Mesenchymal stem cell (in vitro differentiated cells and primary cell): Measurements from ENCODE around the gene ARHGAP9.
"Not testable (repeated sequence)": the region's sequence is repeated elsewhere in the genome, so short reads cannot be mapped to it uniquely, and the experiment has no call there.

Source experiments
- DNase-seq: peaks from one replicate; pipeline ENCODE4 v3.0.0-alpha.2; 2013
- H2AFZ ChIP-seq: one replicate; pipeline ENCODE4 v1.6.1; 2013; ENCODE audit warnings: low read depth, mild to moderate bottlenecking, control low read depth, inconsistent platforms, low read length, moderate library complexity
- H2AK5ac ChIP-seq: 2 replicates; pipeline ENCODE4 v1.6.1; 2013; ENCODE audit warnings: low read length, moderate library complexity, mild to moderate bottlenecking, inconsistent platforms; ENCODE audit not compliant: severe bottlenecking
- H2BK120ac ChIP-seq: one replicate; pipeline ENCODE4 v1.6.1; 2013; ENCODE audit warnings: low read depth, mild to moderate bottlenecking, inconsistent platforms, low read length, moderate library complexity
- H2BK12ac ChIP-seq, 2 experiments: one replicate each; pipeline ENCODE4 v1.6.1; 2013; ENCODE audit warnings: inconsistent platforms in 2 of 2, low read length in 2 of 2, mild to moderate bottlenecking in 2 of 2, moderate library complexity in 2 of 2, control low read depth in 1 of 2
- H2BK15ac ChIP-seq: one replicate; pipeline ENCODE4 v1.6.1; 2013; ENCODE audit warnings: mild to moderate bottlenecking, low read depth, inconsistent platforms; ENCODE audit not compliant: poor library complexity, severe bottlenecking
- H2BK5ac ChIP-seq: 2 replicates; pipeline ENCODE4 v1.6.1; 2013; ENCODE audit warnings: low read depth, mild to moderate bottlenecking, low read length, control low read depth, inconsistent platforms; ENCODE audit not compliant: poor library complexity, severe bottlenecking
- H3K14ac ChIP-seq, 2 experiments: one replicate each; pipeline ENCODE4 v1.6.1; 2013; ENCODE audit warnings: inconsistent platforms in 2 of 2, low read length in 2 of 2, control low read depth in 1 of 2, mild to moderate bottlenecking in 1 of 2, moderate library complexity in 1 of 2
- H3K18ac ChIP-seq, 2 experiments: one replicate each; pipeline ENCODE4 v1.6.1; 2013; ENCODE audit warnings: inconsistent platforms in 2 of 2, low read length in 2 of 2, control low read depth in 1 of 2, low read depth in 1 of 2, mild to moderate bottlenecking in 1 of 2
- H3K23ac ChIP-seq, 2 experiments: one replicate each; pipeline ENCODE4 v1.6.1; 2013; ENCODE audit warnings: inconsistent platforms in 2 of 2, low read length in 2 of 2, mild to moderate bottlenecking in 2 of 2, moderate library complexity in 2 of 2, control low read depth in 1 of 2
- H3K27ac ChIP-seq: 2 replicates; pipeline ENCODE4 v1.5.1; 2013; ENCODE audit warnings: mild to moderate bottlenecking, moderate library complexity, low read length, control low read depth, inconsistent platforms; ENCODE audit not compliant: poor library complexity, severe bottlenecking
- H3K27me3 ChIP-seq, 2 experiments: 2 replicates each; pipeline versions ENCODE4 v1.6.1 to v1.7.0; 2013; ENCODE audit warnings: low read length in 2 of 2, mild to moderate bottlenecking in 2 of 2, moderate library complexity in 2 of 2, control low read depth in 1 of 2, inconsistent platforms in 1 of 2; ENCODE audit not compliant: control insufficient read depth in 1 of 2, insufficient read depth in 1 of 2
- H3K36me3 ChIP-seq, 2 experiments: 2 replicates each; pipeline versions ENCODE4 v1.6.1 to v1.7.0; 2013; ENCODE audit warnings: low read length in 2 of 2, control low read depth in 1 of 2, inconsistent platforms in 1 of 2, low read depth in 1 of 2, mild to moderate bottlenecking in 1 of 2; ENCODE audit not compliant: insufficient read depth in 2 of 2, control insufficient read depth in 1 of 2
- H3K4ac ChIP-seq, 2 experiments: one replicate each; pipeline ENCODE4 v1.6.1; 2013; ENCODE audit warnings: inconsistent platforms in 2 of 2, low read length in 2 of 2, mild to moderate bottlenecking in 2 of 2, moderate library complexity in 2 of 2, control low read depth in 1 of 2, low read depth in 1 of 2
- H3K4me1 ChIP-seq: 2 replicates; pipeline ENCODE4 v1.6.1; 2013; ENCODE audit warnings: low read depth, low read length, control low read depth; ENCODE audit not compliant: control insufficient read depth, insufficient read depth
- H3K4me2 ChIP-seq: 2 replicates; pipeline ENCODE4 v1.6.1; 2013; ENCODE audit warnings: low read length, mild to moderate bottlenecking, inconsistent platforms; ENCODE audit not compliant: poor library complexity, severe bottlenecking
- H3K4me3 ChIP-seq, 2 experiments: 2 replicates each; pipeline versions ENCODE4 v1.5.1 to v1.7.0; 2013; ENCODE audit warnings: low read length in 2 of 2, mild to moderate bottlenecking in 2 of 2, control low read depth in 1 of 2, low read depth in 1 of 2; ENCODE audit not compliant: insufficient read depth in 1 of 2
- H3K79me1 ChIP-seq: replicated peaks from 2 replicates; pipeline ENCODE4 v1.6.1; 2013; ENCODE audit warnings: mild to moderate bottlenecking, control low read depth, low read length, inconsistent platforms; ENCODE audit not compliant: poor library complexity, severe bottlenecking
- H3K9ac ChIP-seq: 2 replicates; pipeline ENCODE4 v1.7.0; 2013; ENCODE audit warnings: mild to moderate bottlenecking, low read length, moderate library complexity
- H3K9me3 ChIP-seq: 2 replicates; pipeline ENCODE4 v1.7.0; 2013; ENCODE audit warnings: mild to moderate bottlenecking, low read length; ENCODE audit not compliant: control insufficient read depth
- H4K8ac ChIP-seq: one replicate; pipeline ENCODE4 v1.6.1; 2013; ENCODE audit warnings: inconsistent platforms, mild to moderate bottlenecking, low read length, moderate library complexity
- H4K91ac ChIP-seq: one replicate; pipeline ENCODE4 v1.6.1; 2013; ENCODE audit warnings: mild to moderate bottlenecking, low read length, inconsistent platforms
- WGBS: methylation state at CpG from one replicate; pipeline ENCODE4 v1.1.7; 2013; ENCODE audit warnings: mixed read lengths; 5-methylcytosine and 5-hydroxymethylcytosine counted together

ARHGAP9 gene

GRCh38 chr12:57502311-57502969, 22.8 kb upstream of the ARHGAP9 start:
- not testable (repeated sequence) for DNase-seq, H2BK120ac ChIP-seq, H3K27me3 ChIP-seq, H3K14ac ChIP-seq, H2AK5ac ChIP-seq, H3K4me3 ChIP-seq, H2BK5ac ChIP-seq, H3K18ac ChIP-seq, H3K4ac ChIP-seq, H3K4me1 ChIP-seq, H3K9me3 ChIP-seq, H3K9ac ChIP-seq, H4K91ac ChIP-seq, H3K23ac ChIP-seq, H3K27ac ChIP-seq, H2BK12ac ChIP-seq, H3K4me2 ChIP-seq, H2BK15ac ChIP-seq, H4K8ac ChIP-seq, H2AFZ ChIP-seq
- 98% methylated on average over 17 of the region's 22 CpGs for WGBS
- Histone ChIP-seq H3K36me3 (peaks cover 74 to 77% of the 10 kb centered on the region in 2 experiments), H3K79me1 (peaks cover 36% of the 10 kb centered on the region)

- Histone ChIP-seq H2BK120ac (no peak overlapping the region), H2AFZ (no peak overlapping the region), H3K4ac (no peak overlapping the region), H4K91ac (no peak overlapping the region), H2BK15ac (no peak overlapping the region), H3K14ac (no peak overlapping the region), H3K27me3 (no peaks in the 10 kb centered on the region), H3K9ac (no peak overlapping the region), H3K27ac (no peak overlapping the region), H3K36me3 (peaks cover 80 to 83% of the 10 kb centered on the region in 2 experiments), H3K4me3 (no peak overlapping the region), H3K23ac (no peak overlapping the region), H4K8ac (no peak overlapping the region), H3K9me3 (no peaks in the 10 kb centered on the region), H3K79me1 (peaks cover 33% of the 10 kb centered on the region), H2AK5ac (no peak overlapping the region), H3K4me1 (no peaks in the 10 kb centered on the region), H2BK12ac (no peak overlapping the region), H3K4me2 (no peak overlapping the region), H2BK5ac (no peak overlapping the region), H3K18ac (no peak overlapping the region)
- DNase-seq: no peak
- 96% methylated on average over 11 of the region's 11 CpGs for WGBS
These were observed 20.5 kb upstream of the ARHGAP9 start for GRCh38 chr12:57500213-57500612.

GRCh38 chr12:57498571-57498970, 18.9 kb upstream of the ARHGAP9 start:
- no peaks in the 10 kb centered on the region for H3K27me3 ChIP-seq
- no peak overlapping the region for H4K8ac ChIP-seq
- peaks cover 29% of the 10 kb centered on the region for H3K79me1 ChIP-seq
- DNase-seq: no peak
- H3K27ac ChIP-seq: no peak overlapping the region
- H3K4me2 ChIP-seq: no peak overlapping the region
- no peak overlapping the region for H2AK5ac ChIP-seq
- H2BK12ac ChIP-seq: no peak overlapping the region
- no peak overlapping the region for H3K9ac ChIP-seq
- H2BK15ac ChIP-seq: no peak overlapping the region
- H3K4me3 ChIP-seq: no peak overlapping the region
- H2AFZ ChIP-seq: no peak overlapping the region
- no peak overlapping the region for H4K91ac ChIP-seq
- H3K18ac ChIP-seq: no peak overlapping the region
- 90% methylated on average over 2 of the region's 4 CpGs for WGBS
- H3K4me1 ChIP-seq: no peaks in the 10 kb centered on the region
- no peak overlapping the region for H3K4ac ChIP-seq
- no peak overlapping the region for H2BK120ac ChIP-seq
- no peak overlapping the region for H2BK5ac ChIP-seq
- peaks cover 67 to 72% of the 10 kb centered on the region in 2 experiments for H3K36me3 ChIP-seq
- H3K23ac ChIP-seq: no peak overlapping the region
- no peak overlapping the region for H3K14ac ChIP-seq
- no peaks in the 10 kb centered on the region for H3K9me3 ChIP-seq

DNA sequence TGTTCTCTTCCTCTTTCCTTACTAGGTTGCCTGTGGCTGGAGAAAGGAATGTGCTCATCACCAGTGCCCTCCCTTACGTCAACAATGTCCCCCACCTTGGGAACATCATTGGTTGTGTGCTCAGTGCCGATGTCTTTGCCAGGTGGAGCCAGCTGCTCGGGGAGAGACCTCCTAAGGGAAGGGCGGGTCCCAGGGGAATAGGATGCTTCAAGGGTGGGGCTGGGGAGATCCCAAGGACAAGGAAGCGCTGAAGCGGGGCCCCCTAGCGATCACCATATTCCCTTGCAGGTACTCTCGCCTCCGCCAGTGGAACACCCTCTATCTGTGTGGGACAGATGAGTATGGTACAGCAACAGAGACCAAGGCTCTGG, 18.5 kb upstream of the ARHGAP9 start:
- no peaks in the 10 kb centered on the region for H3K4me1 ChIP-seq
- peaks cover 29% of the 10 kb centered on the region for H3K79me1 ChIP-seq
- no peak overlapping the region for H3K14ac ChIP-seq
- H2BK120ac ChIP-seq: no peak overlapping the region
- H2BK15ac ChIP-seq: no peak overlapping the region
- no peak overlapping the region for H3K23ac ChIP-seq
- H3K36me3 ChIP-seq: peaks cover 65 to 68% of the 10 kb centered on the region in 2 experiments
- H3K27me3 ChIP-seq: no peaks in the 10 kb centered on the region
- DNase-seq: no peak
- H2BK12ac ChIP-seq: no peak overlapping the region
- H4K8ac ChIP-seq: no peak overlapping the region
- H3K9me3 ChIP-seq: no peaks in the 10 kb centered on the region
- 84% methylated on average over 9 of the region's 9 CpGs for WGBS
- H2AK5ac ChIP-seq: no peak overlapping the region
- no peak overlapping the region for H3K4ac ChIP-seq
- H2BK5ac ChIP-seq: no peak overlapping the region
- H3K4me2 ChIP-seq: no peak overlapping the region
- H2AFZ ChIP-seq: no peak overlapping the region
- H4K91ac ChIP-seq: no peak overlapping the region
- no peak overlapping the region for H3K4me3 ChIP-seq
- no peak overlapping the region for H3K18ac ChIP-seq
- no peak overlapping the region for H3K27ac ChIP-seq
- no peak overlapping the region for H3K9ac ChIP-seq
